Adrenal gland (tissue), 5 donors: Measurements from ENCODE around the gene GLDN.

Source experiments
- CTCF ChIP-seq, 6 experiments: fragments of 450-650 bp in 4 of 6; fragments of 200-600 bp in 2 of 6; sonication (generic) in 1 of 6; IDR thresholded peaks; 1 replicate in 5 of 6; 2 replicates in 1 of 6; pipeline versions ENCODE4 v1.5.1 to v1.8.0; 2016 to 2021; ENCODE audit warnings: antibody characterized with exemption in 6 of 6, mild to moderate bottlenecking in 2 of 6, moderate library complexity in 1 of 6
- POLR2A ChIP-seq, 2 donors: fragments of 450-650 bp; IDR thresholded peaks; one replicate each; pipeline ENCODE4 v1.6.1; 2017; ENCODE audit warnings: antibody characterized with exemption in 2 of 2, mild to moderate bottlenecking in 2 of 2, moderate library complexity in 1 of 2
- donor health status: DM: no; HTN: no; CAD: no.

DNA sequence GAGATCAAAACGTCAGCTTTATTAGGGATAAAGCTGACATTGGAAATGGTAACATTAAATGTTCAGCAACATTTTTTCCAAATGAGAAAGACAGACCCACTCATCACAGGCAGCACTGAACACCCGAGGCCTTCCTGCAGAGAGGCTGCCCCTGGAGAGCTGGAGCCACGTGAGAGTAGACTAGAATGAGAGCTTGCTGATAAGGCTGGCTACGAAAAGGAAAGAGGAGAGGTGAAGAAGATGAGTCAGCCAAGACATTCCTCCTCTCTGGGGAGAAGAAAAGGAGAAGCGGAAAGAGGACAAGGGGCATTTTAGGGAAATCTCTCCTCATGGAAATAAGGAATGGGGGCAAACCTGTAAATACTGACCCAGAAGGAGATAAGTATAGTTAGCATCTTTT lies 10.3 kb upstream of the GLDN start:
- no peak for TF ChIP-seq CTCF (IDR thresholded peaks at IDR 0.05)
- TF ChIP-seq POLR2A (IDR thresholded peaks at IDR 0.05), result no peak
